Hepatocyte (in vitro differentiated cells): ENCODE measurements around the gene HSPB9. TPM values are rescaled to one million over a fixed set of nuclear protein-coding genes. Genes with fewer than 3 reads are reported as not detected.
"Not testable (repeated sequence)": the region's sequence is repeated elsewhere in the genome, so short reads cannot be mapped to it uniquely, and the experiment has no call there.

ENCODE experiments used
- DNase-seq: peaks from one replicate; pipeline ENCODE4 v3.0.0-alpha.2; 2016; ENCODE audit warnings: low spot score
- H2AFZ ChIP-seq: fragments of 200-600 bp; sonication (generic); 2 replicates; pipeline ENCODE4 v1.6.0; 2016; ENCODE audit warnings: antibody characterized with exemption, mild to moderate bottlenecking
- H3K27ac ChIP-seq: fragments of 200-600 bp; sonication (generic); 2 replicates; pipeline ENCODE4 v1.5.1; 2016; ENCODE audit warnings: mild to moderate bottlenecking
- H3K27me3 ChIP-seq: fragments of 200-600 bp; sonication (generic); 2 replicates; pipeline ENCODE4 v1.6.1; 2016
- H3K36me3 ChIP-seq: fragments of 200-600 bp; sonication (generic); replicated peaks from 2 replicates; pipeline ENCODE4 v1.5.1; 2016; ENCODE audit warnings: low read depth; ENCODE audit not compliant: insufficient read depth
- H3K4me1 ChIP-seq: fragments of 200-600 bp; sonication (generic); 2 replicates; pipeline ENCODE4 v1.5.1; 2016; ENCODE audit warnings: mild to moderate bottlenecking, moderate library complexity; ENCODE audit not compliant: insufficient read depth
- H3K4me2 ChIP-seq: fragments of 200-600 bp; sonication (generic); 2 replicates; pipeline ENCODE4 v1.6.0; 2016
- H3K4me3 ChIP-seq: fragments of 200-600 bp; sonication (generic); 2 replicates; pipeline ENCODE4 v1.5.1; 2016; ENCODE audit warnings: mild to moderate bottlenecking
- H3K79me2 ChIP-seq: fragments of 200-600 bp; sonication (generic); 2 replicates; pipeline ENCODE4 v1.6.0; 2017; ENCODE audit warnings: mild to moderate bottlenecking
- H3K9me2 ChIP-seq: fragments of 200-600 bp; sonication (generic); replicated peaks from 2 replicates; pipeline ENCODE4 v1.6.0; 2017; ENCODE audit warnings: mild to moderate bottlenecking; ENCODE audit not compliant: insufficient read depth
- H3K9me3 ChIP-seq: fragments of 200-600 bp; sonication (generic); 2 replicates; pipeline ENCODE4 v1.5.1; 2016; ENCODE audit warnings: low read depth, mild to moderate bottlenecking
- H4K20me1 ChIP-seq: fragments of 200-600 bp; sonication (generic); 2 replicates; pipeline ENCODE4 v1.6.0; 2016; ENCODE audit warnings: mild to moderate bottlenecking; ENCODE audit not compliant: insufficient read depth, poor library complexity, severe bottlenecking
- CTCF ChIP-seq: fragments of 200-600 bp; sonication (generic); IDR thresholded peaks from 2 replicates; pipeline ENCODE4 v1.5.1; 2016; ENCODE audit warnings: antibody characterized with exemption, mild to moderate bottlenecking; ENCODE audit not compliant: poor library complexity
- EZH2 ChIP-seq: fragments of 200-600 bp; sonication (generic); IDR thresholded peaks from 2 replicates; pipeline ENCODE4 v1.6.1; 2016; ENCODE audit warnings: antibody characterized with exemption, mild to moderate bottlenecking, borderline replicate concordance
- EZH2phosphoT487 ChIP-seq: fragments of 200-600 bp; sonication (generic); IDR thresholded peaks from one replicate; pipeline ENCODE4 v1.6.1; 2018; ENCODE audit warnings: antibody characterized with exemption, mild to moderate bottlenecking, low read depth, moderate library complexity; ENCODE audit not compliant: unreplicated experiment, severe bottlenecking
- WGBS: methylation state at CpG from one replicate; pipeline ENCODE4 v1.1.6; 2016; ENCODE audit warnings: low lambda C conversion rate; ENCODE audit errors: missing lambda C conversion rate; 5-methylcytosine and 5-hydroxymethylcytosine counted together
- polyA plus RNA-seq: library from polyadenylated mRNA; unstranded; fragments of >200 nt; fragmentation: Nextera tagmentation; extraction: Ambion mirVana; gene quantifications from 2 replicates; pipeline ENCODE4 v1.2.1, GENCODE V29; 2016
- total RNA-seq: library from RNA; depleted of rRNA; stranded (reverse); fragments of >200 nt; gene quantifications from 2 replicates; pipeline ENCODE4 v1.2.3, GENCODE V29; 2014

Gene HSPB9
- total and polyA plus RNA-seq, 2 experiments from 2014 or later = 0.34 TPM; not detected in 1

- TF ChIP-seq CTCF (no peak), EZH2phosphoT487 (no peak), EZH2 (no peak)
- Histone ChIP-seq H3K4me1 (peaks cover 11% of the 10 kb centered on the region), H3K27me3 (no peaks in the 10 kb centered on the region), H4K20me1 (peaks cover 78% of the 10 kb centered on the region), H3K27ac (no peak overlapping the region), H3K9me3 (no peaks in the 10 kb centered on the region), H3K4me3 (no peak overlapping the region), H3K79me2 (peaks cover 98% of the 10 kb centered on the region), H3K9me2 (no peaks in the 10 kb centered on the region), H2AFZ (no peak overlapping the region), H3K4me2 (no peak overlapping the region), H3K36me3 (no peaks in the 10 kb centered on the region)
- 93% methylated on average over 8 of the region's 8 CpGs for WGBS
- no peak for DNase-seq
Measured at GRCh38 chr17:42141382-42141781, 18.8 kb downstream of the HSPB9 start.

- no peak for TF ChIP-seq EZH2
- TF ChIP-seq CTCF = no peak
- TF ChIP-seq EZH2phosphoT487 = no peak
- Histone ChIP-seq H3K27me3 (no peaks in the 10 kb centered on the region), H3K4me2 (no peak overlapping the region), H3K9me2 (no peaks in the 10 kb centered on the region), H3K9me3 (no peaks in the 10 kb centered on the region), H3K27ac (peak overlapping the region; percentile 61), H3K79me2 (peaks cover 98% of the 10 kb centered on the region), H2AFZ (no peak overlapping the region), H3K36me3 (no peaks in the 10 kb centered on the region), H4K20me1 (peaks cover 82% of the 10 kb centered on the region), H3K4me3 (no peak overlapping the region), H3K4me1 (peaks cover 7% of the 10 kb centered on the region)
- WGBS = 75% methylated on average over 7 of the region's 7 CpGs
- DNase-seq = no peak
Measured at GRCh38 chr17:42142371-42142896, 19.8 kb downstream of the HSPB9 start.

GRCh38 chr17:42143138-42143537, 20.5 kb downstream of the HSPB9 start:
- not testable (repeated sequence) for H3K9me2 ChIP-seq, H3K27me3 ChIP-seq, H3K9me3 ChIP-seq, H3K4me1 ChIP-seq, H2AFZ ChIP-seq, H3K4me3 ChIP-seq, H3K4me2 ChIP-seq, H3K36me3 ChIP-seq
- peak; percentile 35 for DNase-seq
- Histone ChIP-seq H4K20me1 (peaks cover 78% of the 10 kb centered on the region), H3K79me2 (peaks cover 96% of the 10 kb centered on the region), H3K27ac (peak overlapping the region; percentile 65)
- 73% methylated on average over 4 of the region's 4 CpGs for WGBS

- Histone ChIP-seq H4K20me1 (peaks cover 65% of the 10 kb centered on the region), H3K4me2 (no peak overlapping the region), H3K27me3 (no peaks in the 10 kb centered on the region), H3K36me3 (no peaks in the 10 kb centered on the region), H3K27ac (no peak overlapping the region), H3K4me1 (peaks cover 7% of the 10 kb centered on the region), H3K9me3 (no peaks in the 10 kb centered on the region), H2AFZ (no peak overlapping the region), H3K9me2 (no peaks in the 10 kb centered on the region), H3K79me2 (peaks cover 95% of the 10 kb centered on the region), H3K4me3 (no peak overlapping the region)
- no peak for TF ChIP-seq EZH2
- no peak for DNase-seq
- WGBS = 93% methylated on average over 13 of the region's 13 CpGs
Measured at GRCh38 chr17:42146911-42147607, 24.5 kb downstream of the HSPB9 start.
